SK-N-SH (cell line): ENCODE data around the gene R3HDM4. TPM values are rescaled to one million over a fixed set of nuclear protein-coding genes. Genes with fewer than 3 reads are reported as not detected.
A peak's percentile ranks its signal among the peaks of the same experiment; 100 is the strongest.

Experiments
- CTCF ChIA-PET: fragments of 300-600, 350-600 bp; formaldehyde crosslinking; extraction: SDS; loops from one replicate; lab custom pipeline; 2021; lab: Yijun Ruan, JAX
- POLR2A ChIA-PET: fragments of 350-600 bp; sonication (Branson Sonifier 250); formaldehyde crosslinking; extraction: SDS; loops from one replicate; lab custom pipeline; 2020; ENCODE audit warnings: antibody characterized with exemption, inconsistent platforms; lab: Yijun Ruan, JAX
- DNase-seq: peaks from one replicate; pipeline ENCODE4 v3.0.0; 2012
- H2AFZ ChIP-seq: fragments of 200-600 bp; sonication (generic); 2 replicates; pipeline ENCODE4 v1.8.1; 2016; ENCODE audit warnings: antibody characterized with exemption, mild to moderate bottlenecking, low read depth
- H3F3A ChIP-seq: fragments of 200-600 bp; sonication (generic); replicated peaks from 2 replicates; pipeline ENCODE3; 2016; ENCODE audit warnings: antibody characterized with exemption, mild to moderate bottlenecking; ENCODE audit not compliant: insufficient read depth
- H3K27ac ChIP-seq, 2 experiments: fragments of 200-500 bp in 1 of 2; fragments of 200-600 bp in 1 of 2; sonication (Bioruptor generic) in 1 of 2; sonication (generic), shearing (Covaris generic) in 1 of 2; 2 replicates each; pipeline versions ENCODE4 v1.5.1 to v1.6.1; 2014 to 2016; ENCODE audit warnings: low read depth in 2 of 2, inconsistent platforms in 1 of 2, low read length in 1 of 2, mild to moderate bottlenecking in 1 of 2, mixed read lengths in 1 of 2
- H3K27me3 ChIP-seq: fragments of 200-600 bp; sonication (generic), shearing (Covaris generic); 2 replicates; pipeline ENCODE4 v1.6.1; 2016; ENCODE audit warnings: mixed run types; ENCODE audit not compliant: insufficient read depth
- H3K36me3 ChIP-seq, 2 experiments: fragments of 200-500 bp in 1 of 2; fragments of 200-600 bp in 1 of 2; sonication (Bioruptor generic) in 1 of 2; sonication (generic) in 1 of 2; replicated peaks in 1 of 2; 2 replicates each; pipeline versions ENCODE3 to v1.5.1; 2014 to 2016; ENCODE audit warnings: low read length in 1 of 2, mild to moderate bottlenecking in 1 of 2; ENCODE audit not compliant: insufficient read depth in 2 of 2, control insufficient read depth in 1 of 2
- H3K4me1 ChIP-seq, 2 experiments: fragments of 200-500 bp in 1 of 2; fragments of 200-600 bp in 1 of 2; sonication (Bioruptor generic) in 1 of 2; sonication (generic), shearing (Covaris generic) in 1 of 2; 2 replicates each; pipeline versions ENCODE4 v1.5.1 to v1.6.1; 2014 to 2016; ENCODE audit warnings: low read depth in 1 of 2, low read length in 1 of 2, mixed run types in 1 of 2; ENCODE audit not compliant: insufficient read depth in 2 of 2, control insufficient read depth in 1 of 2
- H3K4me2 ChIP-seq: fragments of 200-600 bp; sonication (generic), shearing (Covaris generic); 2 replicates; pipeline ENCODE4 v1.6.1; 2017; ENCODE audit warnings: mixed run types
- H3K4me3 ChIP-seq, 2 experiments: fragments of 200-500 bp in 1 of 2; fragments of 200-600 bp in 1 of 2; sonication (Bioruptor generic) in 1 of 2; sonication (generic), shearing (Covaris generic) in 1 of 2; 2 replicates each; pipeline versions ENCODE4 v1.5.1 to v1.8.1; 2014 to 2016; ENCODE audit warnings: low read depth in 2 of 2, inconsistent platforms in 1 of 2, low read length in 1 of 2, mild to moderate bottlenecking in 1 of 2, mixed read lengths in 1 of 2, moderate library complexity in 1 of 2
- H3K79me2 ChIP-seq: fragments of 200-600 bp; sonication (generic); 2 replicates; pipeline ENCODE4 v1.8.1; 2017; ENCODE audit warnings: mild to moderate bottlenecking; ENCODE audit not compliant: insufficient read depth
- H3K9ac ChIP-seq: fragments of 200-600 bp; sonication (generic); 2 replicates; pipeline ENCODE4 v1.6.1; 2017; ENCODE audit warnings: mixed run types
- H3K9me2 ChIP-seq: fragments of 200-600 bp; sonication (generic); 2 replicates; pipeline ENCODE4 v1.6.1; 2017; ENCODE audit warnings: mixed run types
- H3K9me3 ChIP-seq: fragments of 200-600 bp; sonication (generic); 2 replicates; pipeline ENCODE4 v1.6.1; 2017; ENCODE audit warnings: mixed run types, mild to moderate bottlenecking, moderate library complexity
- H4K20me1 ChIP-seq: fragments of 200-600 bp; sonication (generic); 2 replicates; pipeline ENCODE4 v1.6.1; 2017; ENCODE audit warnings: mild to moderate bottlenecking, mixed run types; ENCODE audit not compliant: insufficient read depth
- CTCF ChIP-seq: fragments of 200-600 bp; sonication (generic); IDR thresholded peaks from 2 replicates; pipeline ENCODE4 v1.6.1; 2017; ENCODE audit warnings: antibody characterized with exemption, mild to moderate bottlenecking, moderate library complexity
- FOXM1 ChIP-seq: IDR thresholded peaks from 2 replicates; pipeline ENCODE4 v1.4.0; 2012; ENCODE audit warnings: low read depth, mild to moderate bottlenecking
- MAX ChIP-seq: IDR thresholded peaks from 2 replicates; pipeline ENCODE4 v1.4.0; 2012; ENCODE audit warnings: low read depth
- MXI1 ChIP-seq: IDR thresholded peaks from 2 replicates; pipeline ENCODE4 v1.6.1; 2012; ENCODE audit warnings: mild to moderate bottlenecking, low read depth, low read length, improper control_type of control experiment
- REST ChIP-seq: IDR thresholded peaks from 2 replicates; pipeline ENCODE4 v1.6.1; 2012; ENCODE audit warnings: mild to moderate bottlenecking, low read depth, low read length, moderate library complexity
- USF2 ChIP-seq: fragments of 150-350 bp; IDR thresholded peaks from 2 replicates; pipeline ENCODE4 v1.6.1; 2017; ENCODE audit warnings: antibody characterized with exemption, low read length, low read depth, borderline replicate concordance
- WGBS: methylation state at CpG from one replicate; pipeline ENCODE4 v1.1.6; 2017; ENCODE audit warnings: low lambda C conversion rate; 5-methylcytosine and 5-hydroxymethylcytosine counted together
- polyA plus RNA-seq, 3 experiments: library from polyadenylated mRNA; depleted of rRNA; stranded (reverse); fragments of >200 nt; gene quantifications; 2 replicates each; pipeline ENCODE4 v1.2.3, GENCODE V29; 2012

The R3HDM4 gene
- polyA plus RNA-seq, 1 of the 3 experiments (the other 2 are of a cell fraction), result 39.2 TPM

GRCh38 chr19:897442-898039, 15.5 kb downstream of the R3HDM4 start:
- H3K27ac ChIP-seq, result no peak overlapping the region
- no peak overlapping the region for H3K4me2 ChIP-seq
- POLR2A ChIA-PET, result no interaction called here
- peaks cover 2% of the 10 kb centered on the region; the same call in 1 of the 2 replicates for H4K20me1 ChIP-seq
- peaks cover 10% of the 10 kb centered on the region for H3K79me2 ChIP-seq
- no peak overlapping the region for H3K9ac ChIP-seq
- TF ChIP-seq CTCF (peak; percentile 27; the same call in 1 of the 2 replicates), REST (no peak), MAX (no peak)
- H3K4me1 ChIP-seq, result no peaks in the 10 kb centered on the region; a peak in 1 of 4 replicates
- DNase-seq, result peak; percentile 65
- H3K4me3 ChIP-seq, result no peak overlapping the region
- H3K9me2 ChIP-seq, result no peaks in the 10 kb centered on the region
- H3F3A ChIP-seq, result peaks cover 17% of the 10 kb centered on the region
- H2AFZ ChIP-seq, result no peak overlapping the region
- no peaks in the 10 kb centered on the region for H3K9me3 ChIP-seq
- CTCF ChIA-PET, result interaction anchor here (0.7 to 2.4 kb wide), 6 partner anchors 9 to 160 kb away, joined by 3 to 16 read pairs (median 4); no protein-coding TSS in a partner anchor
- no peaks in the 10 kb centered on the region for H3K27me3 ChIP-seq
- 90% methylated on average over 18 of the region's 26 CpGs for WGBS
- peaks cover 0 to 19% of the 10 kb centered on the region in 2 experiments for H3K36me3 ChIP-seq

- DNase-seq, result no peak
- Histone ChIP-seq H3K4me2 (no peak overlapping the region), H3K36me3 (peaks cover 0 to 17% of the 10 kb centered on the region in 2 experiments), H3K79me2 (peaks cover 10% of the 10 kb centered on the region), H3K9ac (no peak overlapping the region), H3K9me3 (no peaks in the 10 kb centered on the region), H3K27me3 (no peaks in the 10 kb centered on the region), H3F3A (peaks cover 12% of the 10 kb centered on the region), H2AFZ (no peak overlapping the region), H3K4me1 (peaks cover 0 to 2% of the 10 kb centered on the region in 2 experiments; a peak in 1 of 4 replicates), H3K9me2 (no peaks in the 10 kb centered on the region), H3K27ac (no peak overlapping the region), H4K20me1 (no peaks in the 10 kb centered on the region), H3K4me3 (no peak overlapping the region)
- ChIA-PET POLR2A (no interaction called here), CTCF (interaction anchor here (0.7 to 2.4 kb wide), 5 partner anchors 9 to 160 kb away, joined by 3 to 16 read pairs (median 5); no protein-coding TSS in a partner anchor)
- TF ChIP-seq FOXM1 (no peak), USF2 (no peak), MXI1 (no peak), REST (no peak)
- WGBS, result 96% methylated on average over 11 of the region's 11 CpGs
Observed at GRCh38 chr19:896999-897398, 16.0 kb downstream of the R3HDM4 start.
